GM12878 (cell line): ENCODE data around the gene DIO3. TPM values are rescaled to one million over a fixed set of nuclear protein-coding genes. Genes with fewer than 3 reads are reported as not detected.

Source experiments
- ATAC-seq: fragments of 200-7000 bp; cut with Tn5 transposase; 3 replicates; pipeline ENCODE4 v1.9.1; 2020; ENCODE audit warnings: mild to moderate bottlenecking, moderate library complexity
- BruUV-seq: library from RNA; stranded (reverse); fragments of 400-500 nt; replicated peaks from 2 replicates; lab custom pipeline; 2021; lab: Mats Ljungman, UMichigan
- CTCF ChIA-PET: fragments of 300-600 bp; sonication (Branson Sonifier 250); formaldehyde crosslinking; extraction: SDS; loops from one replicate; lab custom pipeline; 2021; ENCODE audit warnings: inconsistent platforms; lab: Yijun Ruan, JAX
- POLR2A ChIA-PET: fragments of 350-600 bp; formaldehyde crosslinking; extraction: SDS; loops from one replicate; lab custom pipeline; 2021; ENCODE audit warnings: inconsistent platforms; lab: Charles Lee
- RAD21 ChIA-PET: fragments of 300-600 bp; sonication (Branson Sonifier 250); formaldehyde crosslinking; loops from one replicate; lab custom pipeline; 2023; ENCODE audit warnings: antibody characterized with exemption; ENCODE audit not compliant: unreplicated experiment; lab: Charles Lee
- SMC1A ChIA-PET: fragments of 300-600 bp; sonication (Branson Sonifier 250); formaldehyde crosslinking; loops from one replicate; lab custom pipeline; 2023; ENCODE audit not compliant: unreplicated experiment, uncharacterized antibody; lab: Charles Lee
- DNase-seq: peaks from one replicate; pipeline ENCODE4 v3.0.0-alpha.2; 2011; ENCODE audit warnings: low read depth, low spot score
- FAIRE-seq: peaks from 3 replicates; lab custom pipeline; 2011; peaks lifted over from hg19 to GRCh38; lab: Jason Lieb, UNC
- H2AFZ ChIP-seq: 2 replicates; pipeline ENCODE4 v1.6.0; 2011; ENCODE audit warnings: low read depth, low read length, control low read depth; ENCODE audit not compliant: control insufficient read depth
- H3K27ac ChIP-seq: 2 replicates; pipeline ENCODE4 v1.5.1; 2011; ENCODE audit warnings: control low read depth; ENCODE audit not compliant: control insufficient read depth, insufficient read depth
- H3K27me3 ChIP-seq, 2 experiments: replicated peaks in 1 of 2; 2 replicates each; pipeline versions ENCODE4 v1.6.0 to v1.6.1; 2011; ENCODE audit warnings: low read length in 1 of 2; ENCODE audit not compliant: control insufficient read depth in 2 of 2, insufficient read depth in 2 of 2
- H3K36me3 ChIP-seq, 2 experiments: 2 replicates each; pipeline ENCODE4 v1.5.1; 2011; ENCODE audit warnings: low read length in 1 of 2; ENCODE audit not compliant: control insufficient read depth in 2 of 2, insufficient read depth in 2 of 2
- H3K4me1 ChIP-seq: 2 replicates; pipeline ENCODE4 v1.6.1; 2011; ENCODE audit warnings: mild to moderate bottlenecking, low read length, moderate library complexity, mixed read lengths; ENCODE audit not compliant: control insufficient read depth, insufficient read depth
- H3K4me2 ChIP-seq: 2 replicates; pipeline ENCODE4 v1.6.0; 2011; ENCODE audit warnings: control low read depth; ENCODE audit not compliant: control insufficient read depth, insufficient read depth
- H3K4me3 ChIP-seq: fragments of 200-600 bp; sonication (generic); 2 replicates; pipeline ENCODE4 v1.5.1; 2016
- H3K79me2 ChIP-seq: 2 replicates; pipeline ENCODE4 v1.6.0; 2011; ENCODE audit warnings: low read length; ENCODE audit not compliant: control insufficient read depth, insufficient read depth
- H3K9ac ChIP-seq: 2 replicates; pipeline ENCODE4 v1.8.0; 2011; ENCODE audit warnings: low read length, control low read depth, mixed read lengths; ENCODE audit not compliant: control insufficient read depth, insufficient read depth
- H3K9me3 ChIP-seq: replicated peaks from 3 replicates; pipeline ENCODE4 v1.5.1; 2011; ENCODE audit warnings: mild to moderate bottlenecking, low read length; ENCODE audit not compliant: control insufficient read depth, insufficient read depth
- H4K20me1 ChIP-seq: 2 replicates; pipeline ENCODE4 v1.6.0; 2011; ENCODE audit not compliant: control insufficient read depth, insufficient read depth
- BHLHE40 ChIP-seq, 2 experiments: fragments of 450-650 bp in 1 of 2; IDR thresholded peaks; 2 replicates each; pipeline ENCODE4 v1.6.1; 2011 to 2017; ENCODE audit warnings: low read depth in 2 of 2, borderline replicate concordance in 1 of 2, improper control_type of control experiment in 1 of 2, low read length in 1 of 2, mild to moderate bottlenecking in 1 of 2
- FOXK2 ChIP-seq: fragments of 450-650 bp; IDR thresholded peaks from 2 replicates; pipeline ENCODE4 v1.6.1; 2017; ENCODE audit warnings: mild to moderate bottlenecking, moderate library complexity
- HCFC1 ChIP-seq: fragments of 150-350 bp; IDR thresholded peaks from 2 replicates; pipeline ENCODE4 v1.6.1; 2014; ENCODE audit warnings: low read length
- MYC ChIP-seq: IDR thresholded peaks from 2 replicates; pipeline ENCODE4 v1.6.1; 2011; ENCODE audit warnings: mild to moderate bottlenecking, low read length, moderate library complexity, inconsistent platforms; ENCODE audit not compliant: insufficient read depth, insufficient replicate concordance, insufficient read length, severe bottlenecking
- NFIC ChIP-seq: IDR thresholded peaks from 2 replicates; pipeline ENCODE4 v1.6.1; 2012; ENCODE audit warnings: low read depth, mild to moderate bottlenecking, inconsistent platforms, low read length, moderate library complexity
- RBBP5 ChIP-seq: fragments of 200-600 bp; sonication (generic); conservative IDR thresholded peaks from 2 replicates; pipeline ENCODE4 v1.6.1; 2016
- SP1 ChIP-seq: IDR thresholded peaks from one replicate; pipeline ENCODE4 v1.6.1; 2011; ENCODE audit warnings: low read depth, low read length
- STAT1 ChIP-seq: fragments of 450-650 bp; conservative IDR thresholded peaks from 2 replicates; pipeline ENCODE4 v1.6.1; 2014; ENCODE audit warnings: antibody characterized with exemption, mild to moderate bottlenecking
- SUPT20H ChIP-seq: IDR thresholded peaks from 2 replicates; pipeline ENCODE4 v1.6.1; 2011; ENCODE audit warnings: low read depth, mild to moderate bottlenecking, low read length, moderate library complexity, borderline replicate concordance; ENCODE audit not compliant: control insufficient read depth
- TARDBP ChIP-seq: IDR thresholded peaks from 2 replicates; pipeline ENCODE4 v1.6.1; 2016; ENCODE audit warnings: borderline replicate concordance
- YY1 ChIP-seq: IDR thresholded peaks from 2 replicates; pipeline ENCODE4 v1.6.1; 2011; ENCODE audit warnings: low read depth, mild to moderate bottlenecking, low read length
- ZZZ3 ChIP-seq: IDR thresholded peaks from 2 replicates; pipeline ENCODE4 v1.6.1; 2011; ENCODE audit warnings: low read depth; ENCODE audit not compliant: control insufficient read depth, insufficient read length
- WGBS: methylation state at CpG from one replicate; pipeline ENCODE4 v1.1.6; 2016; ENCODE audit warnings: low lambda C conversion rate; ENCODE audit not compliant: insufficient replicate concordance, insufficient coverage; ENCODE audit errors: missing lambda C conversion rate; 5-methylcytosine and 5-hydroxymethylcytosine counted together
- in situ Hi-C: fragments of 300-500 bp; cut with MboI; formaldehyde crosslinking; loops from 9 replicates; pipeline ENCODE4 v1.14.3; 2018; ENCODE audit warnings: mixed read lengths
- intact Hi-C: fragments of 100-400 bp; cut with micrococcal nuclease; formaldehyde crosslinking; loops from one replicate; pipeline ENCODE4 v1.14.2; 2022; ENCODE audit not compliant: unreplicated experiment
- polyA plus RNA-seq, 11 experiments: library from polyadenylated mRNA; depleted of rRNA in 4 of 11; unstranded in 6 of 11; stranded (reverse) in 5 of 11; fragments of >200 nt; fragmentation: Nextera tagmentation in 4 of 11; fragmentation: Illumina TruSeq in 1 of 11; extraction: Ambion mirVana in 4 of 11; extraction: Trizol in 1 of 11; gene quantifications; 1 replicate in 1 of 11; 2 replicates in 10 of 11; pipeline versions ENCODE4 v1.2.1 to v1.2.3, GENCODE V29; 2011 to 2016; ENCODE audit warnings: inconsistent platforms in 2 of 11, missing spikeins in 2 of 11, low read depth in 1 of 11
- total RNA-seq, 4 experiments: library from RNA; depleted of rRNA in 3 of 4; stranded (reverse); fragments of >200 nt in 3 of 4; fragmentation: Illumina TruSeq in 1 of 4; extraction: Trizol in 1 of 4; gene quantifications; 2 replicates each; pipeline versions ENCODE4 v1.2.1 to v1.2.3, GENCODE V29; 2013 to 2021
- TF ChIP-seq, protein P1 (sequence below): fragments of 450-650 bp; IDR thresholded peaks from 2 replicates; pipeline ENCODE4 v1.6.1; 2016; ENCODE audit warnings: mild to moderate bottlenecking, moderate library complexity, borderline replicate concordance
- TF ChIP-seq, protein P2 (sequence below), 3 experiments: IDR thresholded peaks in 2 of 3; conservative IDR thresholded peaks in 1 of 3; 2 replicates each; pipeline ENCODE4 v1.5.1; 2011; ENCODE audit warnings: low read depth in 3 of 3, low read length in 3 of 3, mild to moderate bottlenecking in 3 of 3, control low read depth in 2 of 3, moderate library complexity in 2 of 3, inconsistent platforms in 1 of 3, mixed read lengths in 1 of 3; ENCODE audit not compliant: control insufficient read depth in 2 of 3, insufficient read depth in 1 of 3; ENCODE audit errors: extremely low read depth in 1 of 3
- TF ChIP-seq, protein P3 (sequence below): fragments of 450-650 bp; IDR thresholded peaks from 2 replicates; pipeline ENCODE4 v1.6.1; 2014; ENCODE audit warnings: mild to moderate bottlenecking
- TF ChIP-seq, protein P4 (sequence below): fragments of 450-650 bp; IDR thresholded peaks from 2 replicates; pipeline ENCODE4 v1.6.1; 2016; ENCODE audit warnings: mild to moderate bottlenecking

The DIO3 gene
- total and polyA plus RNA-seq, 10 of the 15 experiments (the other 5 are each of a cell fraction or from before 2014, with no cell fraction given): not detected

DNA sequence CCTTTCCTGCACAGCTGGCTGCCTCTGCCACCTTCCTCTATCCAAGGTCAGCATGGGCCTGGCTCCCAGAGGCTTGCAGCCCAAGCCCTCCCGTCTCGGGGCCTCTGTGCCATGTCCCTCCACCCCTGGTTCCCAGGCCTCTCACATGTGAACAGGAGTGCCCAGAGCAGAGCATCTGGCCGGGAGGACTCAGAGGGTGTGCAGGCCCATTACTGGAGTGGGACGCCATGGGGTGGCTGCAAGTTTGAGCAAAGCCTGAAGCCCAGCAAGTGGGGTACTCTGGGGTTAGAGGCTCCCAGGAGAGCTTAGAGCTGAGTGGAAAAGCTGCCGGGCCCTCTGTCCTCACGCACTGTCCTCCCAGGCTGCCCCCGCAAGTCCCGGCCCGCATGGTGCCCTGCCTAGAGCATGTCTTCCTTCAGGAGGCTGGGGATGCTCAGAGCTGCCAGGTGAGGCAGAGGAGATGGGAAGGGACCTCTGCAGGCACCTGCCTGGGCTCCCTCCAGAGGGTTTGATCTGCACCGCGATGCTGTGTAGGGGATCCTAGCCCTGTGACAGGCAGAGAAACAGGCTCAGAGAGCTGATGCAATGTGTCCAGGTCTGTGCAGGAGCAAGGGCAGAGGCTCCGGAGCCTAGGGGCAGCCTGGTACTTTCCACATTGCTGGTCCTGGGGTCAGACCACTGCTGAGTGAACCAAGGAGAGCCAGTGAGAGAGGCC, 39.8 kb downstream of the DIO3 start:
- ChIA-PET CTCF (no interaction called here), RAD21 (no interaction called here), SMC1A (no interaction called here), POLR2A (no interaction called here)
- WGBS: 43% methylated on average over 12 of the region's 12 CpGs
- no peaks in the 10 kb centered on the region; the same call in 2 of the 3 replicates for H3K9me3 ChIP-seq
- no peak overlapping the region for H3K4me3 ChIP-seq
- intact Hi-C loops (no loop called here), in situ Hi-C loops (no loop called here)
- DNase-seq: no peak
- H3K27ac ChIP-seq: no peak overlapping the region
- H3K4me1 ChIP-seq: no peaks in the 10 kb centered on the region
- H3K4me2 ChIP-seq: no peak overlapping the region
- no peak overlapping the region for H3K9ac ChIP-seq
- BruUV-seq: no TSS peak
- no peak for FAIRE-seq
- no peak for ATAC-seq
- H4K20me1 ChIP-seq: no peaks in the 10 kb centered on the region
- no peak overlapping the region for H2AFZ ChIP-seq
- H3K36me3 ChIP-seq: no peaks in the 10 kb centered on the region
- peaks cover 0 to 1% of the 10 kb centered on the region in 2 experiments; a peak in 1 of 4 replicates for H3K27me3 ChIP-seq
- H3K79me2 ChIP-seq: no peaks in the 10 kb centered on the region
- TF ChIP-seq ZZZ3: no peak
- TF ChIP-seq, protein P1, sequence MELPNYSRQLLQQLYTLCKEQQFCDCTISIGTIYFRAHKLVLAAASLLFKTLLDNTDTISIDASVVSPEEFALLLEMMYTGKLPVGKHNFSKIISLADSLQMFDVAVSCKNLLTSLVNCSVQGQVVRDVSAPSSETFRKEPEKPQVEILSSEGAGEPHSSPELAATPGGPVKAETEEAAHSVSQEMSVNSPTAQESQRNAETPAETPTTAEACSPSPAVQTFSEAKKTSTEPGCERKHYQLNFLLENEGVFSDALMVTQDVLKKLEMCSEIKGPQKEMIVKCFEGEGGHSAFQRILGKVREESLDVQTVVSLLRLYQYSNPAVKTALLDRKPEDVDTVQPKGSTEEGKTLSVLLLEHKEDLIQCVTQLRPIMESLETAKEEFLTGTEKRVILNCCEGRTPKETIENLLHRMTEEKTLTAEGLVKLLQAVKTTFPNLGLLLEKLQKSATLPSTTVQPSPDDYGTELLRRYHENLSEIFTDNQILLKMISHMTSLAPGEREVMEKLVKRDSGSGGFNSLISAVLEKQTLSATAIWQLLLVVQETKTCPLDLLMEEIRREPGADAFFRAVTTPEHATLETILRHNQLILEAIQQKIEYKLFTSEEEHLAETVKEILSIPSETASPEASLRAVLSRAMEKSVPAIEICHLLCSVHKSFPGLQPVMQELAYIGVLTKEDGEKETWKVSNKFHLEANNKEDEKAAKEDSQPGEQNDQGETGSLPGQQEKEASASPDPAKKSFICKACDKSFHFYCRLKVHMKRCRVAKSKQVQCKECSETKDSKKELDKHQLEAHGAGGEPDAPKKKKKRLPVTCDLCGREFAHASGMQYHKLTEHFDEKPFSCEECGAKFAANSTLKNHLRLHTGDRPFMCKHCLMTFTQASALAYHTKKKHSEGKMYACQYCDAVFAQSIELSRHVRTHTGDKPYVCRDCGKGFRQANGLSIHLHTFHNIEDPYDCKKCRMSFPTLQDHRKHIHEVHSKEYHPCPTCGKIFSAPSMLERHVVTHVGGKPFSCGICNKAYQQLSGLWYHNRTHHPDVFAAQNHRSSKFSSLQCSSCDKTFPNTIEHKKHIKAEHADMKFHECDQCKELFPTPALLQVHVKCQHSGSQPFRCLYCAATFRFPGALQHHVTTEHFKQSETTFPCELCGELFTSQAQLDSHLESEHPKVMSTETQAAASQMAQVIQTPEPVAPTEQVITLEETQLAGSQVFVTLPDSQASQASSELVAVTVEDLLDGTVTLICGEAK: no peak
- no peak for TF ChIP-seq NFIC
- TF ChIP-seq HCFC1: no peak
- TF ChIP-seq FOXK2: no peak
- no peak for TF ChIP-seq SP1
- TF ChIP-seq RBBP5: no peak
- TF ChIP-seq TARDBP: no peak
- TF ChIP-seq, protein P2, sequence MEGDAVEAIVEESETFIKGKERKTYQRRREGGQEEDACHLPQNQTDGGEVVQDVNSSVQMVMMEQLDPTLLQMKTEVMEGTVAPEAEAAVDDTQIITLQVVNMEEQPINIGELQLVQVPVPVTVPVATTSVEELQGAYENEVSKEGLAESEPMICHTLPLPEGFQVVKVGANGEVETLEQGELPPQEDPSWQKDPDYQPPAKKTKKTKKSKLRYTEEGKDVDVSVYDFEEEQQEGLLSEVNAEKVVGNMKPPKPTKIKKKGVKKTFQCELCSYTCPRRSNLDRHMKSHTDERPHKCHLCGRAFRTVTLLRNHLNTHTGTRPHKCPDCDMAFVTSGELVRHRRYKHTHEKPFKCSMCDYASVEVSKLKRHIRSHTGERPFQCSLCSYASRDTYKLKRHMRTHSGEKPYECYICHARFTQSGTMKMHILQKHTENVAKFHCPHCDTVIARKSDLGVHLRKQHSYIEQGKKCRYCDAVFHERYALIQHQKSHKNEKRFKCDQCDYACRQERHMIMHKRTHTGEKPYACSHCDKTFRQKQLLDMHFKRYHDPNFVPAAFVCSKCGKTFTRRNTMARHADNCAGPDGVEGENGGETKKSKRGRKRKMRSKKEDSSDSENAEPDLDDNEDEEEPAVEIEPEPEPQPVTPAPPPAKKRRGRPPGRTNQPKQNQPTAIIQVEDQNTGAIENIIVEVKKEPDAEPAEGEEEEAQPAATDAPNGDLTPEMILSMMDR (IDR thresholded peaks at IDR 0.05 in 2 of 3, conservative IDR thresholded peaks at IDR 0.05 in 1 of 3; ENCODE audit: control insufficient read depth in 2 of 3, extremely low read depth in 1 of 3, insufficient read depth in 1 of 3, low read depth in 3 of 3, low read length in 3 of 3): no peak
- TF ChIP-seq, protein P3, sequence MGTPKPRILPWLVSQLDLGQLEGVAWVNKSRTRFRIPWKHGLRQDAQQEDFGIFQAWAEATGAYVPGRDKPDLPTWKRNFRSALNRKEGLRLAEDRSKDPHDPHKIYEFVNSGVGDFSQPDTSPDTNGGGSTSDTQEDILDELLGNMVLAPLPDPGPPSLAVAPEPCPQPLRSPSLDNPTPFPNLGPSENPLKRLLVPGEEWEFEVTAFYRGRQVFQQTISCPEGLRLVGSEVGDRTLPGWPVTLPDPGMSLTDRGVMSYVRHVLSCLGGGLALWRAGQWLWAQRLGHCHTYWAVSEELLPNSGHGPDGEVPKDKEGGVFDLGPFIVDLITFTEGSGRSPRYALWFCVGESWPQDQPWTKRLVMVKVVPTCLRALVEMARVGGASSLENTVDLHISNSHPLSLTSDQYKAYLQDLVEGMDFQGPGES: no peak
- TF ChIP-seq STAT1: no peak
- TF ChIP-seq YY1: no peak
- TF ChIP-seq, protein P4, sequence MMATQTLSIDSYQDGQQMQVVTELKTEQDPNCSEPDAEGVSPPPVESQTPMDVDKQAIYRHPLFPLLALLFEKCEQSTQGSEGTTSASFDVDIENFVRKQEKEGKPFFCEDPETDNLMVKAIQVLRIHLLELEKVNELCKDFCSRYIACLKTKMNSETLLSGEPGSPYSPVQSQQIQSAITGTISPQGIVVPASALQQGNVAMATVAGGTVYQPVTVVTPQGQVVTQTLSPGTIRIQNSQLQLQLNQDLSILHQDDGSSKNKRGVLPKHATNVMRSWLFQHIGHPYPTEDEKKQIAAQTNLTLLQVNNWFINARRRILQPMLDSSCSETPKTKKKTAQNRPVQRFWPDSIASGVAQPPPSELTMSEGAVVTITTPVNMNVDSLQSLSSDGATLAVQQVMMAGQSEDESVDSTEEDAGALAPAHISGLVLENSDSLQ: no peak
- TF ChIP-seq MYC: no peak
- no peak for TF ChIP-seq BHLHE40 (IDR thresholded peaks at IDR 0.05; ENCODE audit: borderline replicate concordance in 1 of 2, low read depth in 2 of 2, low read length in 1 of 2)
- no peak for TF ChIP-seq SUPT20H
